KOPT-K1 (cell line): Measurements from ENCODE around the gene VTCN1.
"Not testable (repeated sequence)": the region's sequence is repeated elsewhere in the genome, so short reads cannot be mapped to it uniquely, and the experiment has no call there.

ENCODE experiments used
- H3K27ac ChIP-seq: fragments of 200-600 bp; sonication (generic); 2 replicates; pipeline ENCODE4 v1.5.1; 2016; ENCODE audit warnings: antibody characterized with exemption, mild to moderate bottlenecking, low read depth, low read length; ENCODE audit not compliant: poor library complexity, severe bottlenecking
- H3K36me3 ChIP-seq: fragments of 200-600 bp; sonication (generic); 2 replicates; pipeline ENCODE4 v1.5.1; 2017; ENCODE audit warnings: antibody characterized with exemption, mild to moderate bottlenecking, low read length, moderate library complexity; ENCODE audit not compliant: insufficient read depth
- H3K9me3 ChIP-seq: fragments of 200-600 bp; sonication (generic); 2 replicates; pipeline ENCODE4 v1.5.1; 2017; ENCODE audit warnings: antibody characterized with exemption, low read length, mild to moderate bottlenecking; ENCODE audit not compliant: insufficient read depth, poor library complexity, severe bottlenecking

Gene VTCN1

GRCh38 chr1:117114877-117115276, 95.8 kb downstream of the VTCN1 start:
- no peak overlapping the region for H3K27ac ChIP-seq
- no peaks in the 10 kb centered on the region for H3K9me3 ChIP-seq
- no peaks in the 10 kb centered on the region for H3K36me3 ChIP-seq

GRCh38 chr1:117113199-117113598, 97.5 kb downstream of the VTCN1 start:
- H3K9me3 ChIP-seq: no peaks in the 10 kb centered on the region
- no peak overlapping the region for H3K27ac ChIP-seq
- H3K36me3 ChIP-seq: no peaks in the 10 kb centered on the region

- Histone ChIP-seq H3K9me3 (no peaks in the 10 kb centered on the region), H3K36me3 (peaks cover 3% of the 10 kb centered on the region), H3K27ac (no peak overlapping the region)
Measured at GRCh38 chr1:117112047-117112717, 98.5 kb downstream of the VTCN1 start.

DNA sequence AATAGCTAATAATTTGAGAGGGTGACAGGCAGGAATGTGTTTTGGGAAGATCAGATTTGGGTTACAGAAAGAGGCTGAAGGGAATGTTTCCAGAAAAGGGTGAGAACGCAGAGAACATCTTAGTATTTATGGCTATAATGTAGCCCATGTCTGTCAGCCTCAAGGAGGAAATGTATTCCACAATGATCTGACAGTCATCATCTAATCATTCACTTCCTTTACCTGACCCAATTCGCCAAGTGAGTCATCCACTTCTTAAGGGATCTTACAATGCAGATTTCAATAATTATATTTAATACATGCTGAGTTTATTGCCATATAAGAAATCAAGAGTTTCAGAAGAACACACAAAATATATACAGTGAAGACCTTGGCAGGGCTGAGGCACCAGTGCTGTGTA, 100.0 kb downstream of the VTCN1 start:
- peaks cover 17% of the 10 kb centered on the region for H3K36me3 ChIP-seq
- H3K27ac ChIP-seq: no peak overlapping the region
- H3K9me3 ChIP-seq: no peaks in the 10 kb centered on the region

GRCh38 chr1:117107364-117107763, 103.4 kb downstream of the VTCN1 start:
- Histone ChIP-seq H3K36me3 (peaks cover 51% of the 10 kb centered on the region), H3K9me3 (no peaks in the 10 kb centered on the region), H3K27ac (no peak overlapping the region)

DNA sequence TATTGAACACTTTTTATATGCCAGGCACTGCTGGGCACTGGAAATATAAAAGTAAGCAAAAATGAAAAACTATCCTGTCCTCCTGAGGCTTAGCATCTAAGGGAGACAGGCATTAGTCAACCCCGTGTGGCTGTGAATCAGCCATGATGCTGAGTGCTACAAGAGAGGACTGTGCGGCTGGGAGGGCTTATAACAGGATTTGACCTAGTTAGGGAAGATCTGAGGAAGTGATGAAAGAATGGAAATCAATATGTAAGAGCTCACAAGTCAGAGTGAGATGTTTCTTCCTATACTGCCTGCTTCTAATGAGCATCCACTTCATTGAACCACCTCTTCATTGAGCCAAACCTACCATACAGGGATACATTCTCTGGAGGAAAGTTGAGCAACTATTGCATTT, 104.2 kb downstream of the VTCN1 start:
- Histone ChIP-seq H3K9me3 (no peaks in the 10 kb centered on the region), H3K27ac (no peak overlapping the region), H3K36me3 (peaks cover 60% of the 10 kb centered on the region)

DNA sequence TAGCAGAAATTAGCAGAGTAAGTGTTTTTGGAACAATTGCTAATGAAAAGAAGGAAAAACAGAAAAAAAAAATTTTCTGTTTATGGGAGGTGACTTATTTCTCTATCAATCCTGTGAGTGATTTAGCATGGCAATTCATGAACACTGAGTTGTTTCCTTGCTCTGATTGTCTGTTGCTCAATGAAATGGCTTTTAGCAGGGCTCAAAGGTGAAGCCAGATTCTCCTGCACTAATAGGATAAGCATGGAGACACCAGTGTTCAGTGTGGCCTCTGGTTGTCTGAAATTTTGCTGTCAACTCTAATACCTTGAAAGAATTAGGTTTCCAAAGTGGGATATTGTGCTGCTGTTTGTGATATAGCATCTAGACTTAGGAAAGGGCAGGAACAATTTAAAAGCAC, 105.0 kb downstream of the VTCN1 start:
- no peak overlapping the region for H3K27ac ChIP-seq
- no peaks in the 10 kb centered on the region for H3K9me3 ChIP-seq
- H3K36me3 ChIP-seq: peaks cover 68% of the 10 kb centered on the region

DNA sequence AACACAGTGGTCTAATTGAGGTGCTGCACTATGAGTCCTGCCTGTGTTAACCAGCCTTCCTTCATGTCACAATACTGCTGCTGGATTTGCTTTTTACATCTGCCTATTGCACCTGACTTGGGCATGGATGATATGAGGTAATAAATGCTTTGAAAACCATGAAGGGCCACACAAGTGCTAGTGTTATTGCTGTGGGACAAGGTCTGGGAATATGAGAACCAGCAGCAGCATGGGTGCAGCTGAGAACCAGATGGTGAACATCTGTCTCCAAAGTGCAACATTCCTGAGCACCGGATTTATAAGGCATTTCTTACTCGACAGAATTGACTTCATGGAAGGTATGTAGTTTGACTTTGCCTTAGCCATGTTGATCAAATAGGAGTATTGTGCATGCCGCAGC, 105.7 kb downstream of the VTCN1 start:
- Histone ChIP-seq H3K36me3 (peaks cover 75% of the 10 kb centered on the region), H3K27ac (no peak overlapping the region), H3K9me3 (no peaks in the 10 kb centered on the region)

- H3K36me3 ChIP-seq: peaks cover 100% of the 10 kb centered on the region
- not testable (repeated sequence) for H3K27ac ChIP-seq, H3K9me3 ChIP-seq
Measured at GRCh38 chr1:117101858-117102257, 108.9 kb downstream of the VTCN1 start.

- Histone ChIP-seq H3K9me3 (no peaks in the 10 kb centered on the region), H3K36me3 (peaks cover 100% of the 10 kb centered on the region), H3K27ac (no peak overlapping the region)
Measured at GRCh38 chr1:117101334-117101733, 109.4 kb downstream of the VTCN1 start.

DNA sequence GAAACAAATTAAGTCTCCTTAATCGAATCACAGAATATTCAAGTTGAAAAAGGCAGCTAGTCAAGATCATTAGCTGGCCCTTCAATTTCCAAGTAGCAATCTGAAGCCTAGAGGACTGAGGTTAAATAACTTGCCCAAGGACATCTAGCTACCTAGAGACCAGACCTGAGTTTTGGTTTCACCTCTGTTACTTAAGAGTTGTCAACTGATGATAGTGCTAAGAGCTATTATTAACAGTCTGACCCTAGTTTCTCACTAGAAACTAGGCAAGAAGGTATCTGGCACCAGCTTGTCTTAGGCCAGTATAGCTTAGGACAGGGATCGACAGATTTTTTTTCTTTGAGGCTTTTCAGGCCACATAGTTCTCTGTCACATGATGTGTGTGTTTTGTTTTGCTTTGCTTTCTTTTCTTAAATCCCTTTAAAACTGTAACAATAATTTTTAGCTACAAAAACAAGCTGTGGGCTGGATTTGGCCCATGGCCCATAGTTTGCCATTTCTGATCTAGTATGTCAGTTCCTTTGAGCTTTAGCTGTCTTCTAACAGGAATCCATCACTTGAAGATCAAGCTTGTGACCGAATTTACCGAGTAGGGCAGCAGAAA, 112.3 kb downstream of the VTCN1 start:
- peaks cover 100% of the 10 kb centered on the region for H3K36me3 ChIP-seq
- H3K9me3 ChIP-seq: no peaks in the 10 kb centered on the region
- no peak overlapping the region for H3K27ac ChIP-seq

GRCh38 chr1:117097443-117097842, 113.3 kb downstream of the VTCN1 start:
- H3K9me3 ChIP-seq: no peaks in the 10 kb centered on the region
- H3K27ac ChIP-seq: no peak overlapping the region
- H3K36me3 ChIP-seq: peaks cover 100% of the 10 kb centered on the region

- Histone ChIP-seq H3K9me3 (no peaks in the 10 kb centered on the region), H3K27ac (no peak overlapping the region), H3K36me3 (peaks cover 100% of the 10 kb centered on the region)
Measured at GRCh38 chr1:117096951-117097408, 113.7 kb downstream of the VTCN1 start.

DNA sequence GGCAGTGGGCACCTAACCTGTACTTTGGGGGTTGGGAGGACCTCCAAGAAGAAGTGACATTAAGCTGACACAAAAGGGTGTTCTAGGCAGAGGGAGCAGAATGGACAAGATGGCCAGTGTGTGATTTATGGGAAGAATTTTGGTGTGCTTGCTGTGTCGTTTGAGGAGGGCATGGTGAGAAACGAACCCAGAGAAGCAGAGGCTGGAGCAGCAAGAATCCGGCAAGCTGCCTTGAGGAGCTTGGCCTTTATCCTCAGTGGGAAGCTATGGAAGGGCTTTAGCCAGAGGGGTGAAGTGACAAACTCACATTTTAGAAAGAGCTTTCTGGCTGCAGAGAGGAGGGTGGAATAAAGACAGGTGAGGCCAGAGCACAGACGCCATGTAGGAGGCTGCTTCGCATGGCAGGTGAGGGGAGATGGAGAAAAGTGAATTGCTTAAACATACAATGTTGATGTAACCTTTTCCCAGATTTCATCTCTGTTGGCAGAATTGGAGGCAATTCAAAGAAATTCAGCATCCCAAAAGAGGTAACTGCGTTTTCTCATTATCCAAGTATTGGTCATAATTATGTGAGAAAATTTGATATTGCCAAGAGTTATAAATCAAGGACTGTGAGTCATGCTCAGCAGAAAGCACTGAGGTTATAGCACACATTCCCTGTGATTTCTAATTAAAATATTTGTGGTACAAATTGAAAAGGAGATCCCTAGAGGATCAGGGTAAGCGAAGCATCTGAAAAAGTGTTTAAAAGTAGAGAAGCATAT, 115.7 kb downstream of the VTCN1 start:
- no peaks in the 10 kb centered on the region for H3K9me3 ChIP-seq
- peaks cover 100% of the 10 kb centered on the region for H3K36me3 ChIP-seq
- H3K27ac ChIP-seq: no peak overlapping the region

DNA sequence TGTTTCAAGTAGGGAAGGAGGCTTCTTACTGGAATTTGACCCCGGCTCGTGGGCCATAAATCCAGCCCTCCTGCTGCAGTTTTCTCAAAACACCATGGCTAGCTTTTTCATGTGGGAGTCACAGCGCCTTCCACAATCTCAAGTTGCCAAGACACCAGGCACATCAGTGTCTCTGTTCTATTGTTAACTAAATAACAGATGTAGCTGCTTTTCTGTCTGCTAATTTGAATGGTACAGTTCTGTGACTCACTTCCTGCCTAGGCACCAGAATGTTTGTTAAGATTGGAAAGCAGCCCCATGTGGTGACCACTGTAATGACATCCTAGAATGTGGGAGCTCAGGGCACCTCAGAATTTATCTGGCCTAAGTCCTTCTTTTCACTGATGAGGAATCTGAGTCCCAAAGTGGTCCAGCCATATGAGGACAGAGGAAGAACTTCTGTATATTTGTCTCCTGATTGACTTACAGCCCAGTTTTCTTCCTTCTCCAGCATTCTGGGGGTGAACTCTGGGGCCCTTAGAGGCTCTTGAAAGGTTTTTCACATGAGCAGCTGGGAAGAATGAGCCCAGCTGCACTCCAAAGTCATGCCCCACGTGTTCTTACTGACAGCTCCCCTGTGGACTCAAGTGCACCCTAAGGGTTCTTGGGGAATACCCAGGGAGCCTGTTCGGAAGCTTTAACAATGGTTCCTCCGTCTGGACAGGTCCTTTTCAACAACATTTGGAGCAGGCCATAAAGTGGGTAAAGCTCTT, 116.7 kb downstream of the VTCN1 start:
- no peaks in the 10 kb centered on the region for H3K9me3 ChIP-seq
- no peak overlapping the region for H3K27ac ChIP-seq
- peaks cover 100% of the 10 kb centered on the region for H3K36me3 ChIP-seq
